Activated CD8-positive, alpha-beta T cell treated with anti-CD3 and anti-CD28 coated beads, Interleukin-2, amount 10 ng/mL, durations not matched to agents 7 days and 5 days (primary cell): ENCODE results near the gene DOP1B. TPM values are rescaled to one million over a fixed set of nuclear protein-coding genes. Genes with fewer than 3 reads are reported as not detected.

Experiments
- ATAC-seq: fragments of 150-1000 bp; cut with Tn5 transposase; one replicate; pipeline ENCODE4 v1.10.0; 2021; ENCODE audit warnings: moderate library complexity
- CTCF ChIA-PET: fragments of 350-600 bp; sonication (Branson Sonifier 250); formaldehyde crosslinking; loops from one replicate; lab custom pipeline; 2021; ENCODE audit warnings: antibody characterized with exemption; lab: Charles Lee
- POLR2A ChIA-PET: fragments of 350-600 bp; sonication (Branson Sonifier 250); formaldehyde crosslinking; loops from one replicate; lab custom pipeline; 2021; ENCODE audit warnings: antibody characterized with exemption; lab: Charles Lee
- DNase-seq: peaks from one replicate; pipeline ENCODE4 v3.0.0-alpha.2; 2020
- H3K27ac Mint-ChIP-seq: one replicate; pipeline ENCODE4 v1.8.0; 2021; ENCODE audit warnings: mild to moderate bottlenecking, mixed read lengths
- H3K27me3 Mint-ChIP-seq: one replicate; pipeline ENCODE4 v1.8.0; 2021; ENCODE audit warnings: low read depth, mixed read lengths
- H3K36me3 Mint-ChIP-seq: one replicate; pipeline ENCODE4 v1.8.0; 2021; ENCODE audit warnings: low read depth, mixed read lengths
- H3K4me1 Mint-ChIP-seq: one replicate; pipeline ENCODE4 v1.8.0; 2021; ENCODE audit warnings: low read depth, mixed read lengths
- H3K4me3 Mint-ChIP-seq: one replicate; pipeline ENCODE4 v1.8.0; 2021; ENCODE audit warnings: mild to moderate bottlenecking, mixed read lengths
- H3K9me3 Mint-ChIP-seq: one replicate; pipeline ENCODE4 v1.8.0; 2022; ENCODE audit warnings: mixed read lengths; ENCODE audit not compliant: insufficient read depth
- total RNA-seq, 2 experiments: library from RNA; stranded (reverse); gene quantifications; one replicate each; pipeline ENCODE4 v1.2.3, GENCODE V29; 2021

The DOP1B gene
- total RNA-seq, 2 experiments from 2014 or later: 30.3 to 30.9 TPM

DNA sequence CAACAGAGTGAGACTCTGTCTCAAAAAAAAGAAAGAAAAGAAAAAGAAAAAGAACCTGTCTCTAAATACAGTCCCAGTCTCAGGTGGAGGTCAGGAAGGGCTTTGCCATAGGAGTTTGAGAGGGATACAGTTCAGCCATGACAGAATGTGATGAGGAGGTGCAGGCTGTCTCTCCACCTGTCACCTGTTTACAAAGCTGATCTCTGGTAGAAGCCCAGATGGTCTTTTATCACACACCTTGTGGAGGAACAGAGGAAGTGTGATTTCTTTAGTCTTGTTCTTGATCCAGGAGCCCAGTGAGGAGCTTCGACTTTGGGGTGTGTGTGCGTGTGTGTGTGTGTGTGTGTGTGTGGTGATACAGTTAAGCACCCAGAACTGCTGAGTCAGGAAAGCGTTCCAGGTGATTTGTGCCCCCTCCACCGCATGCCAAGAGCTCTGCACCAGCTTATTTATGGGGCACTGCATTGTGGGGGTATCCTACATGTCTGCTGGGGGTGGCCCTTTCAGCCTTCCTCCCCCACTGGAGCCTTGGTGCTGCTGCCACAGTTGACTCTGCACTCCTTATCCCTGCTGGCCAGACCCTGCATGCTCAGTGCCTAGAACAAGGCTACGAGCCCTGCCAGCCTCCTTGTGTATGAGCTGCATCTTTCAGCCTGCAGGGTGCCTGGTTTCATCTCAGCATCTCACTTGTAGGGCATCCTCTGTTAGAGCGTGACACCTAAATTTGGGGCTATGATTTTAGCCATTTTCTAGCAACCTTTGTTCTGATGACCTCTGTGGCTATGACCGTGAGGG, 19.3 kb downstream of the DOP1B start:
- Mint-ChIP-seq H3K4me3 (no peak overlapping the region), H3K36me3 (peaks cover 21% of the 10 kb centered on the region), H3K27ac (peak overlapping the region; percentile 63), H3K4me1 (peaks cover 28% of the 10 kb centered on the region), H3K27me3 (no peaks in the 10 kb centered on the region), H3K9me3 (peaks cover 2% of the 10 kb centered on the region)
- DNase-seq (no peak), ATAC-seq (no peak)
- ChIA-PET CTCF (interaction anchor here (0.9 to 1.6 kb wide), 6 partner anchors 13 to 246 kb away, joined by 3 to 6 read pairs (median 3); no protein-coding TSS in a partner anchor), POLR2A (no interaction called here)

DNA sequence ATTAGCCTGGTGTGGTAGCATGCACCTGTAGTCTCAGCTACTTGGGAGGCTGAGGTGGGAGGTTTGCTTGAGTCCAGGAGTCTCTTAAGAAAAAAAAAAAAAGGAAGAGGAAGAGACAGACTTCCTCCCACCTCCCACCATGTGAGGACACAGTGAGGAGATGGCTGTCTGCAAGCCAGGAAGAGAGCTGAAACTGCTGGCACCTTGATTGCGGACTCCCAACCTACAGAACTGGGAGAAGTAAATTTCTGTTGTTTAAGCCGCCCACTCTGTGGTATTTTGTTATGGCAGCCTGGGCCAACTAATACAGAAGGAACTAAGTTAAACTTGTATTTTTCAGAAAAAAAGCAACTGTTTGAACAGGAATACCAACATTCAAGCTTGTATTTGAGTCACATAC, 21.7 kb downstream of the DOP1B start:
- H3K27me3 Mint-ChIP-seq: no peaks in the 10 kb centered on the region

DNA sequence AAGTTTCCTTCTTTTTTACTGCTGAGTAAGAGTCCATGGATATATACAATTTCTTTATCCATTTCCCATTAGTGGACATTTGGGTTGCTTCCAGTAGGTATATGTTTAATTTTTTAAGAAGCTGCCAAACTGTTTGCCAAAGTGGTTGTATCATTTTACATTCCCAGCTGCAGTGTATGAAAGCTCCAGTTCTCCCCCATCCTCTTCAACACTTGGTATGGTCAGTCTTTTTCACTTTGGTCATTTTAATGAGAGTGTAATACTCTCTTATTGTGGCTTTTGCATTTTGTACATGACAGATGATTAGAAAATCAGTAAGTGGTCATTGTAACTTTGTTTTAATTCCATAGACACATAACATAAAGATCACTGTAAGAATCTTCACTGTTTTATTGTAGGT, 22.5 kb downstream of the DOP1B start:
- Mint-ChIP-seq H3K27ac (no peak overlapping the region), H3K27me3 (no peaks in the 10 kb centered on the region), H3K9me3 (peaks cover 5% of the 10 kb centered on the region), H3K36me3 (peaks cover 24% of the 10 kb centered on the region), H3K4me1 (peaks cover 22% of the 10 kb centered on the region), H3K4me3 (no peak overlapping the region)
- DNase-seq: no peak
- no peak for ATAC-seq
- ChIA-PET POLR2A (no interaction called here), CTCF (interaction anchor here (1.9 to 2.7 kb wide), 2 partner anchors 9 to 30 kb away, joined by 5 to 7 read pairs; no protein-coding TSS in a partner anchor)

More for the DNA sequence above, 21.7 kb downstream of the DOP1B start:
- H3K36me3 Mint-ChIP-seq: peaks cover 26% of the 10 kb centered on the region
- no peak overlapping the region for H3K4me3 Mint-ChIP-seq
- POLR2A ChIA-PET: no interaction called here
- H3K9me3 Mint-ChIP-seq: peaks cover 5% of the 10 kb centered on the region
- ATAC-seq (no peak), DNase-seq (no peak)
- H3K4me1 Mint-ChIP-seq: peaks cover 23% of the 10 kb centered on the region
- peak overlapping the region; percentile 39 for H3K27ac Mint-ChIP-seq
- CTCF ChIA-PET: interaction anchor here (1.9 to 2.7 kb wide), 2 partner anchors 9 to 31 kb away, joined by 5 to 7 read pairs; no protein-coding TSS in a partner anchor

DNA sequence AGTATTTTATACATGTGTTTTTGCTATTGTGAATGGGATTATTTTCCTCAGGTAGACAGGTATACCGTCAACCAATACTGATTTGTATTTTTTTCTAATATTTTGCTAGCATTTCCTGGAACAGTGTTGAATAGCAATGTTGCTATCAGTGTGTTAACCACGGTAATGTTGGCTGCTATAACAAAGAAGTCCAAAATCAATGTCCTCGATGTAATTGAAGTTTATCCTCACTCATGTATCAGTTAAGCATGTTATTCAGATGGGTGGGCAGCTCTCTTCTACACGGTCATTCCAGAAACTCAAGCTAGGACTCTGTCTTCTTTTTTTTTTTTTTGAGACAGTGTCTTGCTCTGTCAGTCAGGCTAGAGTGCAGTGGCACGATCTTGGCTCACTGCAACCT, 24.3 kb downstream of the DOP1B start:
- POLR2A ChIA-PET: no interaction called here
- Mint-ChIP-seq H3K36me3 (peaks cover 27% of the 10 kb centered on the region), H3K27me3 (no peaks in the 10 kb centered on the region), H3K4me3 (no peak overlapping the region), H3K27ac (no peak overlapping the region), H3K4me1 (peaks cover 19% of the 10 kb centered on the region), H3K9me3 (peaks cover 5% of the 10 kb centered on the region)
- CTCF ChIA-PET: no interaction called here
- no peak for DNase-seq
- no peak for ATAC-seq

DNA sequence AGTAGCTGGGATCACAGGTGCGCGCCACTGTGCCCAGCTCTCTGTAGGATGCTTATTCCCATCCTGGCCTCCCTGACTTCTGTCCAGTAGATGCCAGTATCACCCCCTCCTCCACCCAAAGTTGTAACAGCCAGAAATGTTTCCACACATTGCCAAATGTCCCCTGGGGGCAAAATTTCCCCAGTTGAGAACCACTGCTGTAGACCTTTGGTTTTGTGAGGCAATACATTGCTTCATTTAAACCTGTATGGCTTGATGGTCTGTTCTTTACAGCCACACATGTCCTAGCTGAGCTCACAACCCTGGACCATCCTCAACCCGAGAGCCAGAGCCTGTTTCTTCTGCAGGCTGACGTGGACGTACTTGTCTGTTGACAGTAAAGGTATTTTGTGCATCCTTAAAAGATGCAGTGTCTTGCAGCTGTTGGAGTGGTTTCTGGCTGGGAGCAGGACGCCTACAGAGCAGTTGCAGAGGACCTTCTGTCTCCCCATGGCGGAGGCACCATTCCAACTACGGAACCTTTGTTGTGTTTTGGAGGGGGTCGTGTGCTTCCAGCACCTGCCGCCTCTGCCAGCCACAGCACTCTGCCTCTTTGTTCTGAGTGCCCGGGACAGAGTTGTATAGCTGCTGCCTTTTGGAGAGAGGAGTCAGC, 26.6 kb downstream of the DOP1B start:
- ATAC-seq (no peak), DNase-seq (no peak)
- H3K4me3 Mint-ChIP-seq: no peak overlapping the region
- peaks cover 35% of the 10 kb centered on the region for H3K36me3 Mint-ChIP-seq
- H3K4me1 Mint-ChIP-seq: peaks cover 17% of the 10 kb centered on the region
- POLR2A ChIA-PET: no interaction called here
- H3K27ac Mint-ChIP-seq: no peak overlapping the region
- no peaks in the 10 kb centered on the region for H3K27me3 Mint-ChIP-seq
- CTCF ChIA-PET: interaction anchor here (1.4 kb wide), 1 partner anchor 10 kb away, joined by 3 read pairs; no protein-coding TSS in a partner anchor
- peaks cover 5% of the 10 kb centered on the region for H3K9me3 Mint-ChIP-seq

DNA sequence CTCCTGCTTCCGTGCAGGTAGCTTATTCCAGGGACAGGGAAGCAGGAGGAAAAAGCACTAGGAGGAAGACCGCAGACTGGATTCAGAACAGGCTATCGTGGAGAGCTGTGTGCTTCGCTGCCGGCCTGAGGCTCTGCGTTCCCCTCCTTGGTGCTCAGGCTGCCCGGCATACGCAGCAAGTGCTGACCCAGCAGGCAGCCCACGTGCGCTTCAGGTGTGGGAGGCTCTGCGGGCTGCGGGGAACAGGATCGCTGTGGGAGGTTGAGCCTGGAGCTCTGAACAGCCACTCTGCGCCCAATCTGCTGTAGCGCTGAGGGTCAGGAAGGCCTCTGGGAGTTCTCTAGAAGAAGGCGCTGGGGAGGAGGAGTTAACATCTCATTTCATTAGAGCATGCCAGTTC, 27.9 kb downstream of the DOP1B start:
- H3K27me3 Mint-ChIP-seq: no peaks in the 10 kb centered on the region
- ATAC-seq: no peak
- no peak overlapping the region for H3K4me3 Mint-ChIP-seq
- H3K27ac Mint-ChIP-seq: no peak overlapping the region
- H3K9me3 Mint-ChIP-seq: peaks cover 5% of the 10 kb centered on the region
- POLR2A ChIA-PET: no interaction called here
- peaks cover 28% of the 10 kb centered on the region for H3K36me3 Mint-ChIP-seq
- CTCF ChIA-PET: no interaction called here
- peaks cover 16% of the 10 kb centered on the region for H3K4me1 Mint-ChIP-seq
- DNase-seq: no peak

DNA sequence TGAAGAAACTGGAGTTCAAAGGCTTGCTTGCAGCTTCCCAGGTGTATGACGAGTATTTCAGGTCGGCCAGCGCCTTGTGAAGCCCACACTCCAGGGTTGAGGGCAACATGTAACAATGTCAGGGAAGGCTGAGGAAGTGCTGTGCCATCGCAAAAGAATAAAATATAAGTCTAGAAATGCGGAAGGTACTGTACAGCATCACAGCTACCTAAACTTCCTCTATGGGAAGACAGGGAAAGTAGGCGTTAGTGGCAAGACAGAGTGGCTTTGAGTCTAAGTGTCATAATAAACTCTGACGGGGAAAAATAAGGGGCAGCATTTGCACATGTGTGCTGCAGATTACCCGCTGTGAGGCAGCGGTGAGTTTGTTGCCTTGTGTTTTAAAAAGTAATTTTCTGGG, 28.9 kb downstream of the DOP1B start:
- Mint-ChIP-seq H3K36me3 (peaks cover 26% of the 10 kb centered on the region), H3K9me3 (peaks cover 5% of the 10 kb centered on the region), H3K4me1 (peaks cover 16% of the 10 kb centered on the region), H3K4me3 (no peak overlapping the region), H3K27me3 (no peaks in the 10 kb centered on the region), H3K27ac (no peak overlapping the region)
- DNase-seq (no peak), ATAC-seq (no peak)
- CTCF ChIA-PET: interaction anchor here (1.0 to 1.2 kb wide), 2 partner anchors 12 to 45 kb away, joined by 3 to 4 read pairs; no protein-coding TSS in a partner anchor
- POLR2A ChIA-PET: no interaction called here

DNA sequence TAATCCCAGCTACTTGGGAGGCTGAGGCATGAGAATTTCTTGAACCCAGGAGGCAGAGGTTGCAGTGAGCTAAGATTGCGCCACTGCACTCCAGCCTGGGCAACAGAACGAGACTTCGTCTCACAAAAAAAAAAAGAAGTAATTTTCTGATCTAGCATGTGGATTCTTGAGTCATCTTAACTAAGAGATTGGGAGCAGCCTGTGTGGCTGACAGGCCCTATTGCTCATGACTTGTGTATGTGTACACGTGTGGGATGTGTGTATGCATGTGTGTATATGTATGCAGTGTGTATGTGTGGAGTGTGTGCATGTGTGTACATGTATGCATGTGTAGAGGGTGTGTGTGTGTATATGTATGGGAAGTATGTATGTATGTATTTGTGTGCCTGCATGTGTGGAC, 29.5 kb downstream of the DOP1B start:
- peaks cover 25% of the 10 kb centered on the region for H3K36me3 Mint-ChIP-seq
- peaks cover 16% of the 10 kb centered on the region for H3K4me1 Mint-ChIP-seq
- peaks cover 2% of the 10 kb centered on the region for H3K9me3 Mint-ChIP-seq
- no peak for DNase-seq
- ChIA-PET CTCF (interaction anchor here (1.0 to 1.2 kb wide), 3 partner anchors 12 to 45 kb away, joined by 3 to 4 read pairs (median 3); no protein-coding TSS in a partner anchor), POLR2A (no interaction called here)
- no peaks in the 10 kb centered on the region for H3K27me3 Mint-ChIP-seq
- peak overlapping the region; percentile 30 for H3K27ac Mint-ChIP-seq
- no peak for ATAC-seq
- no peak overlapping the region for H3K4me3 Mint-ChIP-seq

DNA sequence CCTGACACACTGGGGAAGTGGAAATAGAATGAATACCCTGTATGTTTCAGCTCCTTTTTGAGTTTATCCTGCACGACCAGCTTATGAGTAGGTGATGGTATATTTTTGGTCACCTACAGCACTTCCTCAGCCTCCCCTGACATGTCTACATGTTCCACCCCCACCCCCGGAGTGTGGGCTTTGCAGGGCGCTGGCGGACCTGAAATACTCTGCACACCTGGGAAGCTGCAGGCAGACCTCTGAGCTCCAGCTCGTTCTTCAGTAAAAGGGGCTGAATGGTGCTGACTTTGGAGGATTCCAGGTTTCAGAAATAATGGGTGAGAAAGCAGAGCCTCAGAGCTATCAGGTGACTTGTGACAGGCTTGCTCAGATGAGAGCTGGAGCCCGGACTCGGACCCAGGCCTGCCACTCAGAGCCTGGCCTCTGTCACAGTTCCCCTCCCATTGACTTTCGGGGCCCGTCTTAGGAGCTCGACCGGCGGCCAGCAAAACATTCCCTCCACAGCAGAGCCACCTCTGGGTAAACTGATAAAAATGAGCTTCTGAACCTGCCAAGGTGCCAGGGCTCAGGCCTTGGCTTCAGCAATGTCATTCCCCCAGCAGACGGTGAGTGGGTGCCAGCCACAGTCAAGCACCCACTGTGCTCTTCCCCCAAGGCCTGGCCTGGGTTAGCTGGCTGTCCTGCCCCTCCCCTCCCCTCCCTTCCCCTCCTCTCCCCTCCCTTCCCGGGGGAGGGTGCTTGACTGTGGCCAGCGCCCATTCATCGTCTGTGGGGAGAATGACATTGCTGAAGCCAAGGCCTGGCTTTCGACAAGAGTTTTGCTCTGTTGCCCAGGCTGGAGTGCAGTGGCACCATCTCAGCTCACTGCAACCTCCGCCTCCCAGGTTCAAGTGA, 30.1 kb downstream of the DOP1B start:
- POLR2A ChIA-PET: no interaction called here
- H3K27ac Mint-ChIP-seq: peak overlapping the region; percentile 30
- H3K4me1 Mint-ChIP-seq: peaks cover 16% of the 10 kb centered on the region

DNA sequence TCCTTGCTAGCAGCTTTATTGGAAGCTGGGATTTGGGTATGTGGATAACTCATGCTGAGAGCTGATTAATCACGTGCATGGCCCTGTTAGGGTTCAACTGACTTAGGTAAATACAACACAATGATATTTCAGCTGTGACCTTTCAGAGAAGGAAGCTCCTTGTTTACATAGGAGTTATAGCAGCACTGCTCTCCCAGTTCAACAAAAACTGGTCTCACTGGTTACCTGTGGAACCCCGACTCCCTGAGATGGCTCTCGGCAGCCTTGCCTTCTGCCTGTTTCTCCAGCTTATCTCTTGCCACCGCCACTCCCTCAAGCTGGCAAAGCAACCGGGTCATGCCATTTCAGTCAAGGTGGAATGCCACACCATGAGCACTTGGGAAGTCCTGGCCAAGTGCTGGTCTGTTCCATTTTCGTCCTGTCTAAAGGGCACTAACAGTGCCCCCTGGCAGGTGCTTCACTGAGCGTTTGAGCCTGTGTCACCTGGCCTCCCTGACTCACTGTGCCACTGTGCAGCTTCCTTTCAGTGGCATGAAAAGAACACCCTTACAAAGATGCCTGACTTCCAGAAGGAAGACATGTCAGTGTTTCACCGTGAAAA, 31.6 kb downstream of the DOP1B start:
- H3K36me3 Mint-ChIP-seq: peaks cover 18% of the 10 kb centered on the region
- no peak overlapping the region for H3K27ac Mint-ChIP-seq
- no peaks in the 10 kb centered on the region for H3K9me3 Mint-ChIP-seq
- H3K27me3 Mint-ChIP-seq: no peaks in the 10 kb centered on the region
- ChIA-PET POLR2A (no interaction called here), CTCF (interaction anchor here (0.8 to 1.8 kb wide), 3 partner anchors 10 to 15 kb away, joined by 4 to 6 read pairs (median 5); no protein-coding TSS in a partner anchor)
- H3K4me1 Mint-ChIP-seq: peaks cover 16% of the 10 kb centered on the region
- H3K4me3 Mint-ChIP-seq: no peak overlapping the region
- no peak for ATAC-seq
- no peak for DNase-seq

More for the DNA sequence above, 30.1 kb downstream of the DOP1B start:
- no peak for DNase-seq
- CTCF ChIA-PET: interaction anchor here (1.1 to 1.4 kb wide), 3 partner anchors 8 to 46 kb away, joined by 3 to 5 read pairs (median 4); no protein-coding TSS in a partner anchor
- no peaks in the 10 kb centered on the region for H3K27me3 Mint-ChIP-seq
- peaks cover 22% of the 10 kb centered on the region for H3K36me3 Mint-ChIP-seq
- no peak overlapping the region for H3K4me3 Mint-ChIP-seq
- ATAC-seq: no peak
- H3K9me3 Mint-ChIP-seq: no peaks in the 10 kb centered on the region

DNA sequence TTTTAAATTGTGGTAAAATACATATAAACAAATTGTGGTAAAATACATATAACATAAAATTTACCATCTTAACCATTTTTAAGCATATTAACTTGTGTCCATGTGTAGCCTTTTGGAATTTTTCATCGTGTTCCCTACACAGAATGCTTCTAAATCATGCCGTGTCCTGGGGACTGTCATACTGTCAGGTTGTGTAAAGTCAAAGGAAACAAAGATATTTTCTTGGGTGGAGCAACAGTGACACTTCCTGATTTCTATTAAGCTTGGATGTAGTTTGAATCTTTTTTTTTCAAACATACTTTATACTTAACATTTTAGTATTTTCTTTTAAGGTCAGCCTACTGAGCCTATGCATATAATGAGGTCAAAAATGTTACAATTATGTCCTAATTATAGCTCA, 32.3 kb downstream of the DOP1B start:
- no peak overlapping the region for H3K4me3 Mint-ChIP-seq
- DNase-seq: no peak
- peaks cover 13% of the 10 kb centered on the region for H3K4me1 Mint-ChIP-seq
- no peaks in the 10 kb centered on the region for H3K9me3 Mint-ChIP-seq
- no peak overlapping the region for H3K27ac Mint-ChIP-seq
- ChIA-PET CTCF (interaction anchor here (1.8 kb wide), 1 partner anchor 13 kb away, joined by 6 read pairs; no protein-coding TSS in a partner anchor), POLR2A (no interaction called here)
- H3K27me3 Mint-ChIP-seq: no peaks in the 10 kb centered on the region
- peaks cover 17% of the 10 kb centered on the region for H3K36me3 Mint-ChIP-seq
- no peak for ATAC-seq
